Lower leg skin (tissue), 3 donors: ENCODE results near the gene CHD5.

Experiments
- CTCF ChIP-seq, 3 donors: fragments of 450-650 bp; IDR thresholded peaks; one replicate each; pipeline ENCODE4 v1.5.1; 2016; ENCODE audit warnings: antibody characterized with exemption in 3 of 3, mild to moderate bottlenecking in 3 of 3, moderate library complexity in 2 of 3
- POLR2A ChIP-seq, 2 donors: fragments of 450-650 bp; IDR thresholded peaks; one replicate each; pipeline ENCODE4 v1.6.1; 2016 to 2017; ENCODE audit warnings: antibody characterized with exemption in 2 of 2, mild to moderate bottlenecking in 1 of 2, moderate library complexity in 1 of 2

GRCh38 chr1:6130036-6130435, 50.1 kb downstream of the CHD5 start:
- TF ChIP-seq CTCF (IDR thresholded peaks at IDR 0.05) (no peak), POLR2A (IDR thresholded peaks at IDR 0.05) (no peak)
